OCI-LY7 (cell line): Measurements from ENCODE around the gene CACNB2.
A peak's percentile ranks its signal among the peaks of the same experiment; 100 is the strongest.

Source experiments
- EZH2phosphoT487 ChIP-seq: fragments of 200-600 bp; sonication (generic); IDR thresholded peaks from 2 replicates; pipeline ENCODE4 v1.6.1; 2018; ENCODE audit warnings: low read depth, borderline replicate concordance, mild to moderate bottlenecking, mixed run types, antibody characterized with exemption, low read length, moderate library complexity, mixed read lengths
- TF ChIP-seq, protein P1 (sequence below): fragments of 200-600 bp; sonication (generic); conservative IDR thresholded peaks from 2 replicates; pipeline ENCODE4 v1.5.1; 2014; ENCODE audit warnings: mild to moderate bottlenecking, antibody characterized with exemption, low read length, moderate library complexity, mixed read lengths

- TF ChIP-seq, protein P1, sequence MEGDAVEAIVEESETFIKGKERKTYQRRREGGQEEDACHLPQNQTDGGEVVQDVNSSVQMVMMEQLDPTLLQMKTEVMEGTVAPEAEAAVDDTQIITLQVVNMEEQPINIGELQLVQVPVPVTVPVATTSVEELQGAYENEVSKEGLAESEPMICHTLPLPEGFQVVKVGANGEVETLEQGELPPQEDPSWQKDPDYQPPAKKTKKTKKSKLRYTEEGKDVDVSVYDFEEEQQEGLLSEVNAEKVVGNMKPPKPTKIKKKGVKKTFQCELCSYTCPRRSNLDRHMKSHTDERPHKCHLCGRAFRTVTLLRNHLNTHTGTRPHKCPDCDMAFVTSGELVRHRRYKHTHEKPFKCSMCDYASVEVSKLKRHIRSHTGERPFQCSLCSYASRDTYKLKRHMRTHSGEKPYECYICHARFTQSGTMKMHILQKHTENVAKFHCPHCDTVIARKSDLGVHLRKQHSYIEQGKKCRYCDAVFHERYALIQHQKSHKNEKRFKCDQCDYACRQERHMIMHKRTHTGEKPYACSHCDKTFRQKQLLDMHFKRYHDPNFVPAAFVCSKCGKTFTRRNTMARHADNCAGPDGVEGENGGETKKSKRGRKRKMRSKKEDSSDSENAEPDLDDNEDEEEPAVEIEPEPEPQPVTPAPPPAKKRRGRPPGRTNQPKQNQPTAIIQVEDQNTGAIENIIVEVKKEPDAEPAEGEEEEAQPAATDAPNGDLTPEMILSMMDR = peak; percentile 70
- TF ChIP-seq EZH2phosphoT487 = no peak
These were observed 172.3 kb downstream of the CACNB2 start for GRCh38 chr10:18312374-18313139.
